Pancreas (tissue), 10 donors: ENCODE results near the gene SEC14L5. TPM values are rescaled to one million over a fixed set of nuclear protein-coding genes. Genes with fewer than 3 reads are reported as not detected.

Source experiments
- ATAC-seq, 4 donors: fragments of 200-7000 bp; cut with Tn5 transposase; one replicate each; pipeline versions ENCODE4 v1.8.0 to v1.9.1; 2020; ENCODE audit warnings: mild to moderate bottlenecking in 4 of 4, moderate library complexity in 4 of 4
- DNase-seq, 6 donors: peaks; one replicate each; pipeline ENCODE4 v3.0.0-alpha.2; 2020
- FAIRE-seq: peaks from 2 replicates; lab custom pipeline; 2012; peaks lifted over from hg19 to GRCh38; lab: Jason Lieb, UNC
- H3K27ac ChIP-seq, 4 donors: fragments of 200-600 bp; sonication (generic); 1 replicate in 3 of 4; 2 replicates in 1 of 4; pipeline versions ENCODE4 v1.5.0 to v1.8.0; 2020
- H3K27me3 ChIP-seq, 4 donors: fragments of 200-600 bp; one replicate each; pipeline ENCODE4 v1.8.0; 2021
- H3K36me3 ChIP-seq, 3 donors: fragments of 200-600 bp; sonication (generic) in 1 of 3; one replicate each; pipeline versions ENCODE4 v1.5.0 to v1.8.0; 2020 to 2021
- H3K4me1 ChIP-seq, 3 donors: fragments of 200-600 bp; one replicate each; pipeline ENCODE4 v1.8.0; 2021
- H3K4me3 ChIP-seq, 4 donors: fragments of 200-600 bp; sonication (generic) in 2 of 4; one replicate each; pipeline versions ENCODE4 v1.5.0 to v1.8.0; 2020 to 2021
- H3K9me3 ChIP-seq, 4 donors: fragments of 200-600 bp; one replicate each; pipeline ENCODE4 v1.8.0; 2021
- WGBS, 2 donors: extraction: QIAGEN DNeasy Blood & Tissue Kit; methylation state at CpG; one replicate each; pipeline ENCODE4 v1.1.7; 2013; 5-methylcytosine and 5-hydroxymethylcytosine counted together
- intact Hi-C, 3 donors: fragments of 100-400 bp; cut with DNase I; formaldehyde crosslinking; loops; one replicate each; pipeline versions ENCODE4 v1.11.1 to v1.14.2; 2022
- polyA plus RNA-seq, 2 donors: library from polyadenylated mRNA; stranded (reverse); fragments of 200-250 nt; gene quantifications; one replicate each; pipeline ENCODE4 v1.2.3, GENCODE V29; 2013
- total RNA-seq, 6 donors: library from RNA; stranded (reverse); fragmentation: NEBNext Ultra II Directional in 4 of 6; extraction: Animal tissue kit (Norgen Biotek cat#: 25700) in 4 of 6; gene quantifications; one replicate each; pipeline versions ENCODE4 v1.2.1 to v1.2.4, GENCODE V29; 2021 to 2023
- TF ChIP-seq, protein P1 (sequence below), 4 donors: fragments of 200-600 bp; sonication (generic) in 3 of 4; IDR thresholded peaks; one replicate each; pipeline versions ENCODE4 v1.5.0 to v1.8.0; 2021; ENCODE audit warnings: antibody characterized with exemption in 4 of 4
- donor health status: healthy with polysubstance abuse.
- donor health status: DM: no; HTN: no; CAD: no; lungs with moderate emphysema.
- donor health status: DM: no; HTN: no; CAD: no.
- donor health status: control.
- donor health status: control.
- donor health status: Bipolar disorder and iron deficiency.
- donor health status: DM: yes; HTN: yes; CAD: no.
- donor health status: DM: no; HTN: no; CAD: no.
- donor health status: DM: no; HTN: no; CAD: no.
- donor health status: DM: yes; HTN: yes; CAD: no.

SEC14L5 gene
- total and polyA plus RNA-seq, 8 donors, result 0.22 to 0.79 (median 0.51) TPM

DNA sequence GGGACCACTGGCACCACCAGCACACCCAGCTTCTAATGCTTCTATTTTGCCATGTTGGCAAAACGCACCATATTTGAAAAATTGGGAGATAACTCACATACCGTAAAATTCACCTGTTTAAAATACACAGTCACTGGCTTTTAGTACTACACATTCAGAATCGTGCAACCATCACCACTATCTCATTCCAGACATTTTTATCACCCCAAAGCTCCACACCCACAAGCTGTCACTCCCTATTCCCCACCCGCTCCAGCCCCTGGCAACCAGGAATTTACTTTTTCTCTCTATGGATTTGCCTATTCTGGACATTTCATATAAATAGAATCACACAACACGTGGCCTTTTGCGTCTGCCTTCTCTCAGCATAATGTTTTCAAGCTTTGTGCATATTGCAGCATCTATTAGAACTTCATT lies 46.2 kb upstream of the SEC14L5 start:
- 57 to 74% methylated on average over 6 of the region's 6 CpGs for WGBS, 2 donors
- TF ChIP-seq, protein P1, sequence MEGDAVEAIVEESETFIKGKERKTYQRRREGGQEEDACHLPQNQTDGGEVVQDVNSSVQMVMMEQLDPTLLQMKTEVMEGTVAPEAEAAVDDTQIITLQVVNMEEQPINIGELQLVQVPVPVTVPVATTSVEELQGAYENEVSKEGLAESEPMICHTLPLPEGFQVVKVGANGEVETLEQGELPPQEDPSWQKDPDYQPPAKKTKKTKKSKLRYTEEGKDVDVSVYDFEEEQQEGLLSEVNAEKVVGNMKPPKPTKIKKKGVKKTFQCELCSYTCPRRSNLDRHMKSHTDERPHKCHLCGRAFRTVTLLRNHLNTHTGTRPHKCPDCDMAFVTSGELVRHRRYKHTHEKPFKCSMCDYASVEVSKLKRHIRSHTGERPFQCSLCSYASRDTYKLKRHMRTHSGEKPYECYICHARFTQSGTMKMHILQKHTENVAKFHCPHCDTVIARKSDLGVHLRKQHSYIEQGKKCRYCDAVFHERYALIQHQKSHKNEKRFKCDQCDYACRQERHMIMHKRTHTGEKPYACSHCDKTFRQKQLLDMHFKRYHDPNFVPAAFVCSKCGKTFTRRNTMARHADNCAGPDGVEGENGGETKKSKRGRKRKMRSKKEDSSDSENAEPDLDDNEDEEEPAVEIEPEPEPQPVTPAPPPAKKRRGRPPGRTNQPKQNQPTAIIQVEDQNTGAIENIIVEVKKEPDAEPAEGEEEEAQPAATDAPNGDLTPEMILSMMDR (IDR thresholded peaks at IDR 0.05), result no peak

DNA sequence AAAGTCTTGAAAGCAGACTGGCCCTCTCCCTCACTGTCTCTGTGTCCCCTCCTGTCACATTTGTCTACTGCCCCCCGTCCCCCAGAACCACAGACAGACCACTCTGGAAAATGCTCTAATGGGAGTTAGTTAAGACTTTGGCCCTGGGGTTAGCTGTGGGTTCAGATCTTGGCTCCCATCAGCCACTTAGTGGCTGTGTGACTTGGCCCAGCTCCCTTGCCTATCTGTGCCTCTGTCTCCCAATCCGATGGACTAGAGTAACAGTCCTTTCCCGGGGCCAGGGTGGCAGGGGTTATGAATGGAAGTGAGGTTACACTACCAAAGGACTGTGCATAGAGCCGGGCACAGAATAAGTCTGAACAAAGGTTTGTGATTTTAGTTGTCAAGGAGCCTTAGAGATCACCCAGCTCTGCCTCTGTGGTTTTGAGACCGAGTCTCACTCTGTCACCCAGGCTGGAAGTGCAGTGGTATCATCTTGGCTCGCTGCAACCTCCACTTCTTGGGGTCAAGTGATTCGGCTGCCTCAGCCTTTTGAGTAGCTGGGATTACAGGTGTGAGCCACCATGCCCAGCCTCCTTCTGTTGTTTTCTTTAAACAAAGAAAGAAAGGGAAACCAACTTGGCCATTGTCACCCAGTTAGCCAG lies 44.9 kb upstream of the SEC14L5 start:
- Histone ChIP-seq H3K4me1 (no peaks in the 10 kb centered on the region), H3K27me3 (no peaks in the 10 kb centered on the region), H3K36me3 (no peaks in the 10 kb centered on the region), H3K4me3 (no peak overlapping the region), H3K27ac (no peak overlapping the region), H3K9me3 (no peaks in the 10 kb centered on the region)
- no peak for ATAC-seq
- DNase-seq, result no peak
- intact Hi-C loops, result loop anchor here in 1 of 3 donors (10.0 kb wide), 1 partner anchor 58 kb away; no protein-coding TSS in a partner anchor
- TF ChIP-seq, protein P1 (IDR thresholded peaks at IDR 0.05), result no peak
- no peak for FAIRE-seq
- 76 to 80% methylated on average over 7 of the region's 7 CpGs for WGBS, 2 donors

More for the DNA sequence above, 46.2 kb upstream of the SEC14L5 start:
- Histone ChIP-seq H3K36me3 (no peaks in the 10 kb centered on the region), H3K27me3 (no peaks in the 10 kb centered on the region), H3K4me3 (no peak overlapping the region), H3K4me1 (no peaks in the 10 kb centered on the region), H3K27ac (no peak overlapping the region), H3K9me3 (no peaks in the 10 kb centered on the region)
- peak in 1 of 4 donors; percentile 30 for ATAC-seq
- intact Hi-C loops, result loop anchor here in 1 of 3 donors (10.0 kb wide), 1 partner anchor 57 kb away; no protein-coding TSS in a partner anchor
- no peak for DNase-seq
- no peak for FAIRE-seq

DNA sequence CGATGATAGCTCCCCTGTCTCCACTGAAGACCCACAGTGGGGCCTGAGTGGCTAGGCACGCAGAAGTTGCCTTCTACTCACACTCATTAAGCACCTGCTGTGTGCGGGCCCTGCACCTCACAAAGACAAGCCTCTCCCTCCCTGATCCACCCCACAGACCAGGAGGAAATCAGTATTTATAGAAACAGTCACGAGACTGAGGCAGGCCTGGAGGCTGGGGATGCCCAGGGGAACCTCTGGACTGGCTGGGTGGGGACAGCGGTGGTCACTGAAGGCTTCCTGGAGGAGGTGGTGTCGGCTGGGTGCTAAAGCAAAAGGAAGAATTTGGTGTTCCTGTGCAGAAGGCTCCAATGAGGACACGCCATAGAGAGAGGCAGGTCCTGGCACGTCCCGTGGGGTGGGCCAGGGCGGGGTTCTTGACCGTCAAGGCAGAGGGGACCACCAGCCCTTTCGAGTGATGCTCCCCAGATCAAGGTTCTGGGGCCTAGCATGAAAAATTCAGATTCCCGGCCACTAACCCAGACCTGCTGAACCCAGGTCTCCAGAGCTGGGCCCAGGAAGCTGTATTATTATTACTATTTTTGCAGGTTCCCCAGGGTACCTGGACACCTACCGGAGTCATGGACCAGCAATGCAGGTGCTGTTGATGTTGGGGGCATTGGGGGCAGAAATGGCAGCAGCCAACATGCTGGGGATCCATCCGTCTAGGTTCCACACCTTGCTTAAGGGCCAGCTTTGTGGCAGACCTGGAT lies 44.2 kb upstream of the SEC14L5 start:
- DNase-seq (no peak), FAIRE-seq (no peak), ATAC-seq (no peak)
- H3K27me3 ChIP-seq, result no peaks in the 10 kb centered on the region
- WGBS, 2 donors, result 91 to 92% methylated on average over 15 of the region's 15 CpGs
- TF ChIP-seq, protein P1 (IDR thresholded peaks at IDR 0.05), result no peak
- H3K4me1 ChIP-seq, result no peaks in the 10 kb centered on the region
- no peak overlapping the region for H3K4me3 ChIP-seq
- H3K36me3 ChIP-seq, result no peaks in the 10 kb centered on the region
- no peaks in the 10 kb centered on the region for H3K9me3 ChIP-seq
- intact Hi-C loops, result loop anchor here in 1 of 3 donors (10.0 kb wide), 1 partner anchor 59 kb away; no protein-coding TSS in a partner anchor
- H3K27ac ChIP-seq, result no peak overlapping the region

DNA sequence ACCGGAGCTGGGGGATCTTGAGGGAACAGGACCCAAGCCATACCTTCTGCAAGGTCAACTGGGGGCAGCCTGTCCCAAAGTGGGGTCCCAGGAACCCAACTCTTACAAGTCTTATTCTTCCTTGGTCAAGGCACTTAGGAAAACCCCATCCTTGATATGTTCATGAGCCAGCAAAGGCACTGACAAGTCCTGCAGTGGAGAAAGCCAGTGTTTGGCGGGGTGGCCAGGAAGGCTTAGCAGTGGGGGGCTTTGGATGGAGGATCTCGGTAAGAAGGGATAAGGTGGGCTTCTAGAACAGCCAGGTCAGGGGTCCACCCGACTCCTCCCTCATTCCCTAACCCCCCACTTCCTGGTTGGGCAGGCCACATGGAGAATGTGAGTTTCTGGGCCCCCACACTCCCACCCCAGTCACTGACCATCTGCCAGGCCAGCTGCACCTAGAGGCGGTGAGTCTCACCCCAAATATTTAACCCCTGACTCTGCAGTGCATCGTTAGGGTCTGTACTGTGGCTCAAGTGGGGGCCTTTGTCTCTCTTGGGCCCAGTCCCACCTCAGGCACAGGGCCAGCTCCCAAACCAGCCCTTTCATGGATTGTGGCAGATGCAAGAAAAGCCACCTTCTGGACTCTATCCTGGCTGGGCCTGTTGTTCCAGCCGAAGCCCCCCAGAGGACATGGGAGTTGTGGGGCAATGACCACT lies 43.5 kb upstream of the SEC14L5 start:
- H3K27me3 ChIP-seq, result no peaks in the 10 kb centered on the region
- DNase-seq (no peak), ATAC-seq (no peak), FAIRE-seq (no peak)
- WGBS, 2 donors, result 92% methylated on average over 7 of the region's 7 CpGs
- H3K27ac ChIP-seq, result no peak overlapping the region
- H3K36me3 ChIP-seq, result no peaks in the 10 kb centered on the region
- TF ChIP-seq, protein P1 (IDR thresholded peaks at IDR 0.05), result no peak
- H3K4me1 ChIP-seq, result no peaks in the 10 kb centered on the region
- intact Hi-C loops, result loop anchor here in 1 of 3 donors (10.0 kb wide), 1 partner anchor 60 kb away; no protein-coding TSS in a partner anchor
- no peak overlapping the region for H3K4me3 ChIP-seq
- no peaks in the 10 kb centered on the region for H3K9me3 ChIP-seq
